Ishikawa (cell line): ENCODE results near the gene R3HDML.

Source experiments
- CEBPB ChIP-seq: IDR thresholded peaks from 2 replicates; pipeline ENCODE4 v1.6.1; 2012
- CREB1 ChIP-seq: IDR thresholded peaks from 2 replicates; pipeline ENCODE4 v1.6.1; 2012; ENCODE audit warnings: low read depth
- EGR1 ChIP-seq: IDR thresholded peaks from 2 replicates; pipeline ENCODE4 v1.6.1; 2012
- EP300 ChIP-seq: IDR thresholded peaks from 2 replicates; pipeline ENCODE4 v1.6.1; 2012; ENCODE audit warnings: borderline replicate concordance
- FOXM1 ChIP-seq: IDR thresholded peaks from 2 replicates; pipeline ENCODE4 v1.6.1; 2012; ENCODE audit warnings: low read depth, borderline replicate concordance
- MAX ChIP-seq: IDR thresholded peaks from 2 replicates; pipeline ENCODE4 v1.6.1; 2012
- NFIC ChIP-seq: IDR thresholded peaks from 2 replicates; pipeline ENCODE4 v1.6.1; 2012
- RAD21 ChIP-seq: IDR thresholded peaks from 2 replicates; pipeline ENCODE4 v1.6.1; 2012; ENCODE audit warnings: low read depth
- REST ChIP-seq: IDR thresholded peaks from 2 replicates; pipeline ENCODE4 v1.6.1; 2012; ENCODE audit warnings: low read depth, mild to moderate bottlenecking
- TAF1 ChIP-seq: IDR thresholded peaks from 2 replicates; pipeline ENCODE4 v1.6.1; 2012; ENCODE audit warnings: low read depth, mild to moderate bottlenecking
- TCF12 ChIP-seq: IDR thresholded peaks from 2 replicates; pipeline ENCODE4 v1.6.1; 2012; ENCODE audit warnings: low read depth
- TEAD4 ChIP-seq: IDR thresholded peaks from 2 replicates; pipeline ENCODE4 v1.6.1; 2012
- USF1 ChIP-seq: IDR thresholded peaks from 2 replicates; pipeline ENCODE4 v1.6.1; 2012
- YY1 ChIP-seq: IDR thresholded peaks from 2 replicates; pipeline ENCODE4 v1.6.1; 2012; ENCODE audit warnings: low read depth
- ZBTB7A ChIP-seq: IDR thresholded peaks from 2 replicates; pipeline ENCODE4 v1.6.1; 2012; ENCODE audit warnings: low read depth

The R3HDML gene

GRCh38 chr20:44335675-44336074 is 1.2 kb upstream of the R3HDML start:
- TF ChIP-seq EGR1 (no peak), FOXM1 (no peak), RAD21 (no peak), NFIC (no peak), TEAD4 (no peak), MAX (no peak), YY1 (no peak), REST (no peak), USF1 (no peak), TAF1 (no peak), ZBTB7A (no peak), EP300 (no peak)

GRCh38 chr20:44336086-44336485 is 757 bp upstream of the R3HDML start:
- TF ChIP-seq CREB1 (no peak), TCF12 (no peak), NFIC (no peak), USF1 (no peak), EGR1 (no peak), EP300 (no peak), MAX (no peak), CEBPB (no peak), RAD21 (no peak)

GRCh38 chr20:44342248-44342647 is 5.4 kb downstream of the R3HDML start:
- no peak for TF ChIP-seq NFIC
- TF ChIP-seq CEBPB, result no peak
- TF ChIP-seq YY1, result no peak
- TF ChIP-seq EGR1, result no peak

- TF ChIP-seq TCF12, result no peak
- TF ChIP-seq RAD21, result no peak
- TF ChIP-seq EGR1, result no peak
- TF ChIP-seq ZBTB7A, result no peak
- no peak for TF ChIP-seq NFIC
- no peak for TF ChIP-seq TEAD4
- no peak for TF ChIP-seq CEBPB
- no peak for TF ChIP-seq CREB1
- TF ChIP-seq TAF1, result no peak
- TF ChIP-seq USF1, result no peak
- no peak for TF ChIP-seq MAX
Measured at GRCh38 chr20:44343162-44343675, 6.4 kb downstream of the R3HDML start.

- TF ChIP-seq TAF1, result no peak
- TF ChIP-seq FOXM1, result no peak
- no peak for TF ChIP-seq USF1
- no peak for TF ChIP-seq CEBPB
Measured at GRCh38 chr20:44344723-44345122, 7.9 kb downstream of the R3HDML start.

- TF ChIP-seq FOXM1 (no peak), TEAD4 (no peak), CREB1 (no peak), USF1 (no peak), ZBTB7A (no peak), RAD21 (no peak), TAF1 (no peak), EP300 (no peak), TCF12 (no peak), REST (no peak), MAX (no peak), YY1 (no peak)
Measured at GRCh38 chr20:44345147-44345546, 8.3 kb downstream of the R3HDML start.
